MG63 (cell line): Measurements from ENCODE around the gene C1QL2. TPM values are rescaled to one million over a fixed set of nuclear protein-coding genes. Genes with fewer than 3 reads are reported as not detected.

ENCODE experiments used
- DNase-seq: peaks from one replicate; pipeline ENCODE4 v3.0.0-alpha.2; 2020
- H3K27me3 ChIP-seq: fragments of 250-450 bp; sonication (Bioruptor Pico); 2 replicates; pipeline ENCODE4 v1.5.1; 2020; ENCODE audit warnings: mild to moderate bottlenecking, moderate library complexity
- H3K36me3 ChIP-seq: fragments of 250-450 bp; sonication (Bioruptor Pico); 2 replicates; pipeline ENCODE4 v1.5.1; 2020; ENCODE audit warnings: mild to moderate bottlenecking, moderate library complexity
- H3K4me3 ChIP-seq: fragments of 250-450 bp; sonication (Bioruptor Pico); 2 replicates; pipeline ENCODE4 v1.5.1; 2020; ENCODE audit warnings: mild to moderate bottlenecking, moderate library complexity
- H3K9me3 ChIP-seq: fragments of 250-450 bp; sonication (Bioruptor Pico); 2 replicates; pipeline ENCODE4 v1.5.1; 2020; ENCODE audit warnings: mild to moderate bottlenecking, moderate library complexity
- total RNA-seq: library from RNA; depleted of rRNA; stranded (reverse); fragments of >200 nt; shearing (Covaris generic); gene quantifications from 2 replicates; pipeline ENCODE4 v1.2.3, GENCODE V29; 2014; ENCODE audit warnings: low replicate concordance

Gene C1QL2
- total RNA-seq, 1 experiment from 2014 or later: not detected

DNA sequence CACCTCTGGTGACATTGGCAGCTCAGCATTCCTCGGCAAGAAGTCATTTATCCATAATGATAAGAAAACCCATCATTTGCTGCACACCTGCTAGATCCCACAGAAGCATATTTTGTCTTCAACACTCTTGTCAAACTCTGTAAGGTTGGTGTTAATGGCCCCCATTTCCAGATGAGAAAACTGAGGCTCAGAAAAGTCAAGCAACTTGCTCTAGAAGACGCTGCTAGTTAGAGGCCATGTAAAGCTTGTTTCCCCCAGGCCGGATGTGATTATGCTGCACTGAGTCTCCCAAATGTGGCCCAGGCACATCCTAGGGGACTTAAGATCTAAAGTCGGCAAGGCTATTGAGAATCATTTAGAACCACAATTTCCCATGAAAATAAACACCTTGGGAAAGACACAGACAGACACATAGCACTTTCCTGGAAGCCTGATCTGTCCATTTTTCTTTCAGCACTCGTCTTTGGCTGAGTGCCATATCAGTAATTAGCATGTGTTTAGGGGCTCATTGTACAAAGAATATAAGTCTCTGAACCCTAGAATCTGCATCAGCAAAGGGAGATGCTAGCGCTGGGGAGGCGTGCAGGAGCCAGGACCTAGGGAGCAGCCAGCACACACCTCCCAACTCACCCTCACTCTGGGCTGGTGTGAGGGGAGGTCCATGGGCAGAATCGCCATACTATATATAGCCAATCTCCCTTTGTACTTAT lies 39.3 kb downstream of the C1QL2 start:
- Histone ChIP-seq H3K27me3 (no peaks in the 10 kb centered on the region; the same call in 1 of the 2 replicates), H3K36me3 (no peaks in the 10 kb centered on the region), H3K4me3 (no peak overlapping the region), H3K9me3 (no peaks in the 10 kb centered on the region)
- DNase-seq: no peak

DNA sequence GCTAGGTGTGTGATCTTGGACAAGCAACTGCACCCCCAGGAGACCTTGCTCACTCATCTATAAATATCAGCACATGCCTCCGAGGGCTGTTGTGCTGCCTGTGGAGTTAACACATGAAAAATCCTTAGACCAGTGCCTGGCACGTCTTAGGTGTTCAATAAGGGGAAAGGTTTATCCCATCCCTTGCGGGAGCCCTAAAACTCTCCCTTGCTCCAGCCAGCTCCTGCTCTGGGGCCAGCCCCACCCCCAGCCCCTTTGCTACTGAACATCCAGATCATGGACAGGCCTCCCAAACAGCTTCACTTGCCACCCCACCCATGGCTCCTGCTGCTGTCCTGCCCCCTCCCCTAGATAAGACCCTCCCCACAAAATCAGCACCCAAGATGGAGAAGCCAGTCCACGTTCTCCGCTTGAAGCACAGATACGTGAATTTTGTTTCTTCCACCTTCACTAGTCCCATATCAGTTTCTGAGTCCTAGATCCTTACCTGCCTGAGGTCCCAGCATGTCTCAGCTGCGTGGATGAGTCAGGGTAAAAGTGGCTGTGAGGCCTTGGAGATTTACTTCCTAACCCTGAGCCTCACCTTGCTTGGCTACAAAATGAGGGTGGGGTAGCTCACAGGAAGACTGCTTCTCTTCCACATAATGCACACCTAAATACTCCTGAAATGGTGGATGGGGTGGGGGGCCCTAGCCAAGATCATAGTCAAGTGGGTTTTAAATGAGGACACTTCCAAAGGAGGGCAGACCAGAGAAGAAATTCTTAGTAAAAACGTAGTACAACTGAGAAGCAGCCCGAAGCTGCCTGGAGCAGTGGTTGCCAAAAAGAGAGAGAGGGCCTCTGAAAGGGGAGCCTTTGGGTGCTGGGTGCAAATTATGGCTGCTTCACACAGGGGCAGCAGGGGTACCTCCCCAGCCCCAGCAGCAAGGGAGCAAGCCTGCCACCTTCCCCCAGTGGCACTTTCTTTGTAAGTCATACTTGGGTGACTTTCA lies 40.4 kb downstream of the C1QL2 start:
- H3K4me3 ChIP-seq: no peak overlapping the region
- H3K27me3 ChIP-seq: no peaks in the 10 kb centered on the region; the same call in 1 of the 2 replicates
- no peaks in the 10 kb centered on the region for H3K9me3 ChIP-seq
- DNase-seq: no peak
- H3K36me3 ChIP-seq: no peaks in the 10 kb centered on the region

DNA sequence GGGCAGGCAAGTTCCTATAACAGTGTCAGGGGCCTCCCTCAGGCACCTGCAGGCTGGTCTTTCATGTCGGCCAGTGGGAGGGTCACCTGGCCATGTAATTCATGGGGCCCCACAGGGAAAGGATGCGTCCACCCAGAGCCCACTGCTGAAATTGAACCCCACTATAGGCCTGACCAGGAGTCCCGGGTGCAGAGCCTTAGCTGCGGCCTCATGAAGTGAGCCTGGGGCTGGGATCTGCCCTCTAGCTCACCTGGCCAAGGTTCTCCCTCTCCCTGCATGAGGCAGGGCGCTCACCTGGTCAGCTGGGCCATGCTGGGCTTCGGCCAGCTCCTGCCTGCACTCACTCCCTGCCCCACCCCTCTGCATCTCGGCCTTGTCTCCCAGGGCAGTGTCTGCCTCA lies 41.1 kb downstream of the C1QL2 start:
- H3K36me3 ChIP-seq: no peaks in the 10 kb centered on the region
- no peaks in the 10 kb centered on the region; the same call in 1 of the 2 replicates for H3K27me3 ChIP-seq
- no peak overlapping the region for H3K4me3 ChIP-seq
- H3K9me3 ChIP-seq: no peaks in the 10 kb centered on the region
- no peak for DNase-seq

DNA sequence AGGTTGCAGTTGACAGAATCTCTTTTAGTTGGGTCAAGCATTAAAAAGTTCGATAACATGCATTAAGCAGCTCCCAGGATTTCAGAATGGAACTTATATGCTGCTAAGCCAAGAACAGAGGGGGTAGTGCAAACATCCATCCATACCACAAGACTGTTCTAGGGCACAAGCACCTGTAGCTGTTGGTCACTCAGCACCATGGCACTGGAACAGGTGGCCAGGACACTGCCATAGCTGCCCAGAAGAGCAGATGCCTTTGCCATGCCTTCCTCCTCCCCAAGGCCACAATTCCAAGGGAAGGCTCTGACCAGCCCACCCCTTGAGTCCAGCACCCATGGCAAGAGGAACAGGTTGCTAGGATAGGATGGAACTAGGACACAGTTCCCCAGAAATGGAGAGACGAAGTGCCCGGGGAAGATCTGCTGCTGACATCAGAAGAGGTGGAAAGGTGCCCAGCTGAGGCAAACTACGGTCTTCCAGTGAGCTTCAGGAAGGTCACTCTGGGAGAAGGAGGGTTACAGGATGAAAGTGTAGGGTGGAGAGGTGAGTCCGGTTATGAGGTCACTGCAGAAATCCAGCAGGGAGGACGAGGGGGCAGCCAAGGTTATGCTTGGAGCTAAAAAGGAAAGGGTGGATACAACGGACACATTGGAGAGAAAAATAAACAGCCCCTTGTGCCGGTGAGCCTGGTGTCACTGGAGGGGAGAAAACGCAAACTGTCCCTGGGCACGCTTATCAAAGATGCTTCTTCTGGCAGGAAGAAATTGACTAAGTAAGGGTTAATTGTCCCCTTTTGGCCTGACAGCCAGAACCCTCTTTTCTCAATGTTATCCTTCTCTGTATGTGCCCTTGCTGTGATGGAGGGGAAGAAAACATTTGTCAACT lies 41.9 kb downstream of the C1QL2 start:
- H3K4me3 ChIP-seq: no peak overlapping the region
- no peaks in the 10 kb centered on the region; the same call in 1 of the 2 replicates for H3K27me3 ChIP-seq
- H3K36me3 ChIP-seq: no peaks in the 10 kb centered on the region
- H3K9me3 ChIP-seq: no peaks in the 10 kb centered on the region
- no peak for DNase-seq

DNA sequence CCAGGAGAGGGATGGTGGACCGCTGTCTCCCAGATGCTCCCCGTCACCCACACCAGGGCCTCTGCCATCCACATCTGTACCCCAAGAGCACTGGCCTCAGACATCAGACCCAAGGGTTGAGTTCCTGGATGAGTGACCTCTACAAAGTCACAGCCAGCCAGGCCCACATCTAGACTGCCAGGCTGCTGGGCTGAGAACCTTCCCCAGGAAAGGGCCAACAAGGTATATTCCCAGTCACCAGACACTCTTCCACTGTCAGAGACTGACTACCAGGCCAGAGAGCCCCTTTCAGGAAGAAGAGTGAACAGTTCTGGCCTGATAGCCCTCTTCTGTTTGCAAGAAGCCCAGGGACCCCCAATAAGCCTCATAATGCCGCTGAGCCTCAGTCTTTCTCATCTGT lies 44.3 kb downstream of the C1QL2 start:
- H3K9me3 ChIP-seq: no peaks in the 10 kb centered on the region; the same call in 1 of the 2 replicates
- H3K36me3 ChIP-seq: no peaks in the 10 kb centered on the region
- no peak overlapping the region for H3K4me3 ChIP-seq
- no peak for DNase-seq
- H3K27me3 ChIP-seq: no peaks in the 10 kb centered on the region; the same call in 1 of the 2 replicates

DNA sequence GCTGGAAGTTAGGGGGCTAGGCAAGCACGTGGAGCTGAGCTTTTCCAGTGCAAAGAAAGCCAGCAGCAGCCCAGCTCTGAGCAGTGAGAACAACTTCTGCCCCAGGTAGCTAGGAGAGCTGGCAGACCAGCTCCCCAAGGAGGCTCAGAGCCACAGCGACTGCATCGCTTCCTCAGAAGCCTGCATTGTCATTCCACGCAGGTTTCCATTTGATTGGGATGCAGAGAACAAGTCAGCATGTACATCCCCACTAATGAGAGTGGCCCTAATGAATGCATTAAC lies 45.1 kb downstream of the C1QL2 start:
- H3K27me3 ChIP-seq: no peaks in the 10 kb centered on the region; the same call in 1 of the 2 replicates
- no peak overlapping the region for H3K4me3 ChIP-seq
- DNase-seq: no peak
- no peaks in the 10 kb centered on the region for H3K36me3 ChIP-seq
- H3K9me3 ChIP-seq: no peaks in the 10 kb centered on the region; the same call in 1 of the 2 replicates

DNA sequence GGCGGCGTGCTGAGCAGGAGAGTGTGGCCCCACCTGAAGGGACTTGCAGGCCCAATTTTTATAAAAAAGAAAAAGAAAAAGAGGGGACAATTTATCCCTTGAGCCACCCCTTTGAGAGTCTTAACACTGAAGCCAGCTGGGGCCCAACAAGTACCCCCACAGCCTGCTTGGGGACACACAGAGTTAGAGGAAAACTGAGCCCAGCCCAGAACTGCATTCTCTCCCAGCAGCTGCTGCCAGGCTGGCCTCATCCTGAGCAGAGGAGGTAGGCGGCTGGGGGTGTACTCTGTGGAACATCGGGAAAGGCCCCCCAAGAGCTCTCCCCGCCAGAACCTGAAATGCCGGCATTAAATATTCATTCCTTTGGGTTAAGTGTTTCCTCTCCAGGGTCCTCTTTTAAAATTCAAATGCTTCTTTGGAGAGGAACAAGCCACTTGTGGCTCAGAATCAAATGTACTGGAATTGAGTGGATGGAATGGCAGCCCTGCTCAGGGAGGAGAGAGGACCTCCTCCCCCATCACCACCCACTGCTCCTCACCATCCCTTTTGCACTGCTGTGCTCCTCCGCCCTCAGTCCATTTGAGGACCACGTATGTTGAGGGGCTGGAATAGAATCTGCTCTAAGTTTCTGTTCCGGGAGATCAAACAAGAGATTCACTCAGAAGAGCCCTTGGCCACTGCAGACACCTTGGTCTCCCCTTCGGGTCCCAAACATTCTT lies 45.6 kb downstream of the C1QL2 start:
- H3K9me3 ChIP-seq: no peaks in the 10 kb centered on the region; the same call in 1 of the 2 replicates
- no peaks in the 10 kb centered on the region for H3K27me3 ChIP-seq
- no peaks in the 10 kb centered on the region for H3K36me3 ChIP-seq
- no peak for DNase-seq
- no peak overlapping the region for H3K4me3 ChIP-seq

DNA sequence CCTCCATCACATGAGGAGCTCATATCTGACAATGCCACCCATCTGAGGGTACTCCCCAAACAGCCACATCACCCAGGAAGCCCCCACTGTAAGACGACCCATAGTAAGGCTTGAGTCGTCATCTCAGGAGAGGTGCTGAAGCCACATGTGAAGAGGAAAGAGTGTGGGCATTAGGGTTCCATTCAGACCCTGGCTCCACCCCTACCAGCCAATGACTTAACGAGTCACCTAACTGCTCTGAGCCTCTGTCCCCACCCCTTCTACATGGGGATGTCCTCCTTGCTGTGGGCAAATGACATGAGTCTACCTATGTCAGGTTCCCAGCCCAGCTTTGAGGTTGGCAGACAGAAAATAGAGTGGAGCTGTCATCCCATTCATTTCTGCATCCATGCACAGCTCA lies 46.3 kb downstream of the C1QL2 start:
- Histone ChIP-seq H3K4me3 (no peak overlapping the region), H3K27me3 (no peaks in the 10 kb centered on the region), H3K36me3 (no peaks in the 10 kb centered on the region), H3K9me3 (no peaks in the 10 kb centered on the region; the same call in 1 of the 2 replicates)
- DNase-seq: no peak

DNA sequence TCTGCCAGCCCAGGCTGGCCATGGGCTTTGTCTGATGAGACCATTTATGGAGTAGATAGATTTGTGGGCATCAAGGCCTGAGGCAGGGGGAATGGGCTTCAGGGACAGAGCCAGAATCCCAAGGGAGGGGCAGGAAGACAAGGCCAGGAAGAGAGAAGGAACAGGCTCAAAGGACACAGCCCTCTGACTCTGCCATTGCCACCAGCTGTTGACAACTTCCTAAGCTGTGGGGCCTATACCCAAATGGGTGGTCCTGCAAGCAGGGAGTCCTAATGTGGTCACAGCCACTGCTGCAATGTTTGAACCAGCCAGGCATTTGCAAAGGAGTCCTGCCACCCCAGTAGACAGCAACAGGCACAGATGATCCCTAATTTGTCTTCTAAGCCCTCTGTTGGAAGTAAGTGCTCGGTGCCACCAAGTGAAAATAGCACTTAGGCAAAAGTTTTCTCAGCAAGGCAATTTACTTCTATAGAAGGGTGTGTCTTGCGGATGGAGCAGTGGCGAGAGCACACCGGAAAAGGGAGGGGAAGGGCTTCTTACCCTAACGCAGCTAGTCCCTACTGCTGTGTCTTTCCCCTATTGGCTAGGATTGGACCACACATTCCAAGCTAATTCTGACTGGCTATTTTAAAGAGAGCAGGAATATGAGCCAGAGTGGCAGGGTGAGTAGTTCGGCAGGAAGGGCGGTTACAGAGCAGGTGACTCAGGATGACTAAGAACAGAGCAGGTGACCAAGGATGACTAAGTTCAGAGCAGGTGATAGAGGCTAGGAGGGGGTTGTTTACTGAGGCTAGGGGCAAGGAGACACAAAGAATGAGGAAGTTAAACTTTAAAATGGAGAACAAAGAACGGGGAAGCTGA lies 47.2 kb downstream of the C1QL2 start:
- H3K9me3 ChIP-seq: no peaks in the 10 kb centered on the region; the same call in 1 of the 2 replicates
- DNase-seq: no peak
- no peak overlapping the region for H3K4me3 ChIP-seq
- no peaks in the 10 kb centered on the region for H3K27me3 ChIP-seq
- no peaks in the 10 kb centered on the region for H3K36me3 ChIP-seq

DNA sequence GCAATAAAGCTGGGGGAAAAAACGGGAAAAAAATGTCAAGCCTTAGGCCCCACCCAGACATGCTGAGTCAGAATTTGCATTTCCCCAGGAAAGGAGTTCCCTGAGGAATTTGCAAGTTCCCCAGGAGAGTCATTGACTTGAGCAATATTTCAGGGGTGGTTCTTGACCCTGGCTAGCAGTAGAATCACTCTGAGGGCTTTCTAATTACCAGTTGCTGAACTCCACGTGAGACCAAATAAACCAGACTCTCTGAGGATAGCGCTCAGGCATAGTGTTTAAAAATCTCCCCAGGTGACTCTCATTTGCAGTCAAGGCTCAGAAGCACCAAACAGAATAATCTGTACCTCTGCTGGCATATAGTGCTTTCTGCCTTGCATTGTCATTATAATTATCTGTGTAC lies 48.7 kb downstream of the C1QL2 start:
- H3K36me3 ChIP-seq: no peaks in the 10 kb centered on the region
- no peak overlapping the region for H3K4me3 ChIP-seq
- H3K27me3 ChIP-seq: no peaks in the 10 kb centered on the region
- no peaks in the 10 kb centered on the region; the same call in 1 of the 2 replicates for H3K9me3 ChIP-seq
- no peak for DNase-seq

DNA sequence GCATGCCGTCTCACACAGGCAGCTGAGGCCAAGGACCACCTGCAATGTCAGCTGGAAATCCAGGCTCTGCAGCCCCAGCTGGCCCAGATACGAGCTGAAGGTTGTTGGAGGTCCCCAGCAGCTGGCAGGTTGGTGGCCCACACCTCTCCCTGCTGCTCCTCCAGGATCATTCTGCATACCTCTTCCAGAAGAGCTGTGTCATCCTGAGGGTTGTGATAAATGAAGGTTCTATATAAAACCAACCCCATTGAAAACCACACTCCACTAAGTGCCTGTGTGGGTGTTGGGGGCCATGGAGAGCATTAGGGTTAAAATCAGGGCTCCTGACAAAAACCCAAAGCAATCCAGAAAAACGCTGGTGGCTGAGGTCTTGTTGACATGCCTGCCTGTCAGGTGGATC lies 50.4 kb downstream of the C1QL2 start:
- Histone ChIP-seq H3K9me3 (no peaks in the 10 kb centered on the region; the same call in 1 of the 2 replicates), H3K4me3 (no peak overlapping the region), H3K36me3 (no peaks in the 10 kb centered on the region), H3K27me3 (no peaks in the 10 kb centered on the region)
- DNase-seq: no peak

DNA sequence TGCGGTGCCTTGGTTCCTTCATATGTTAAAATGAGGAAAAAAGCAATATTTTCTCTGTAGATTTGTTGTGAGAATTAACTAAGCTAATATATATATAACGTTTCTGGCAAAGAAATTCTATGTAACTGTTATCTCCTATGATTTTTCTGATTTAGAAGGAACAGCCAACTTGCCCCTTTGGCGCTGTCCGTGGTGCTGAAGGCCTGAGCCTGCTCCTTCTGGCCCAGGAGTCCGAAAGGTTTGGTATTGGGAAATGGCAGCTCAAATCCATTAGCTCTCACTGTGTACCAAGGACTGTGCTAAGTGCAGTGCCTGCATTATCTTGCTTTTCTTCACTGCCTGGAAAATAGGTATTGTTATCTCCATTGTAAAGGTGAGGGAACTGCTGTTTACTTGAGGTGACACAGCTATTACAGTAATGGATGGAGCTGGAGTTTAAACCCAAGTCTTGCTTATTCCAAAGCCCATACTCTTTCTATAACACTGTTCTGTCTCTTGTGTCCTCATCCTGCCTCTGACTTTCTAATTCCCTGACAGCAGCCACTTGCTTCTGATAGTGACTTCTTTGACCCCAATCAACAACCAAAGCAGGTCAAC lies 52.2 kb downstream of the C1QL2 start:
- peak; percentile 31 for DNase-seq
- Histone ChIP-seq H3K36me3 (no peaks in the 10 kb centered on the region), H3K9me3 (no peaks in the 10 kb centered on the region; the same call in 1 of the 2 replicates), H3K27me3 (no peaks in the 10 kb centered on the region), H3K4me3 (no peak overlapping the region)
